CD4-positive, alpha-beta memory T cell (primary cell): Measurements from ENCODE around the gene MAK. TPM values are rescaled to one million over a fixed set of nuclear protein-coding genes. Genes with fewer than 3 reads are reported as not detected.
"Not testable (repeated sequence)": the region's sequence is repeated elsewhere in the genome, so short reads cannot be mapped to it uniquely, and the experiment has no call there.

Experiments
- CTCF ChIA-PET: fragments of 350-600 bp; sonication (Branson Sonifier 250); formaldehyde crosslinking; loops from one replicate; lab custom pipeline; 2021; ENCODE audit warnings: inconsistent platforms; ENCODE audit not compliant: partially characterized antibody; lab: Charles Lee
- POLR2A ChIA-PET: fragments of 350-600 bp; sonication (Branson Sonifier 250); formaldehyde crosslinking; loops from one replicate; lab custom pipeline; 2021; ENCODE audit not compliant: partially characterized antibody; lab: Charles Lee
- DNase-seq, 5 donors: peaks; one replicate each; pipeline versions ENCODE4 v3.0.0 to v3.0.0-alpha.2; 2020 to 2022; ENCODE audit warnings: mixed read lengths in 1 of 5
- H3K27ac ChIP-seq: one replicate; pipeline ENCODE4 v1.7.0; 2013; ENCODE audit warnings: low read depth, low read length
- H3K27me3 ChIP-seq: 2 replicates; pipeline ENCODE4 v1.7.0; 2013; ENCODE audit warnings: mild to moderate bottlenecking, low read length, moderate library complexity; ENCODE audit not compliant: insufficient read depth
- H3K36me3 ChIP-seq: 2 replicates; pipeline ENCODE4 v1.7.0; 2013; ENCODE audit warnings: mild to moderate bottlenecking, low read length, moderate library complexity; ENCODE audit not compliant: insufficient read depth
- H3K4me1 ChIP-seq: 2 replicates; pipeline ENCODE4 v1.7.0; 2013; ENCODE audit warnings: mild to moderate bottlenecking, low read length, moderate library complexity; ENCODE audit not compliant: insufficient read depth
- H3K4me3 ChIP-seq, 2 donors: one replicate each; pipeline ENCODE4 v1.7.0; 2013; ENCODE audit warnings: low read length in 2 of 2, mild to moderate bottlenecking in 1 of 2
- H3K9me3 ChIP-seq, 2 donors: one replicate each; pipeline ENCODE4 v1.7.0; 2013; ENCODE audit warnings: low read length in 2 of 2, control low read depth in 1 of 2; ENCODE audit not compliant: control insufficient read depth in 1 of 2
- H3K27ac Mint-ChIP-seq, 7 donors: one replicate each; pipeline ENCODE4 v1.8.0; 2020 to 2021; ENCODE audit warnings: mixed read lengths in 7 of 7, mild to moderate bottlenecking in 6 of 7, inconsistent platforms in 3 of 7, moderate library complexity in 3 of 7
- H3K27me3 Mint-ChIP-seq, 2 donors: one replicate each; pipeline ENCODE4 v1.8.0; 2020 to 2021; ENCODE audit warnings: mixed read lengths in 2 of 2
- H3K36me3 Mint-ChIP-seq, 2 donors: one replicate each; pipeline ENCODE4 v1.8.0; 2020 to 2021; ENCODE audit warnings: mixed read lengths in 2 of 2, inconsistent platforms in 1 of 2, mild to moderate bottlenecking in 1 of 2
- H3K4me1 Mint-ChIP-seq, 4 donors: one replicate each; pipeline ENCODE4 v1.8.0; 2020 to 2021; ENCODE audit warnings: mixed read lengths in 4 of 4, mild to moderate bottlenecking in 1 of 4
- H3K4me3 Mint-ChIP-seq, 8 donors: one replicate each; pipeline ENCODE4 v1.8.0; 2020 to 2021; ENCODE audit warnings: mixed read lengths in 8 of 8, mild to moderate bottlenecking in 7 of 8, moderate library complexity in 6 of 8, inconsistent platforms in 3 of 8
- H3K9me3 Mint-ChIP-seq, 8 donors: one replicate each; pipeline ENCODE4 v1.8.0; 2020 to 2021; ENCODE audit warnings: mixed read lengths in 8 of 8, mild to moderate bottlenecking in 5 of 8, inconsistent platforms in 3 of 8, moderate library complexity in 1 of 8
- intact Hi-C: fragments of 100-400 bp; cut with micrococcal nuclease; formaldehyde crosslinking; loops from one replicate; pipeline ENCODE4 v1.15.1; 2023
- polyA plus RNA-seq, 2 donors: library from polyadenylated mRNA; unstranded; fragments of 300-500 nt; fragmentation: Illumina TruSeq; gene quantifications; one replicate each; pipeline ENCODE4 v1.2.3, GENCODE V29; 2021
- total RNA-seq, 2 experiments: library from RNA; stranded (reverse); gene quantifications; one replicate each; pipeline ENCODE4 v1.2.3, GENCODE V29; 2021

MAK gene
- total and polyA plus RNA-seq, 4 experiments from 2014 or later: 0.14 TPM; not detected in 3

GRCh38 chr6:10854922-10855632, 16.7 kb upstream of the MAK start:
- Mint-ChIP-seq H3K27me3 (peaks cover 2 to 3% of the 10 kb centered on the region in 2 donors), H3K36me3 (peaks cover 5 to 7% of the 10 kb centered on the region in 2 donors), H3K4me3 (no peak overlapping the region), H3K9me3 (peaks cover 0 to 30% (median 18%) of the 10 kb centered on the region in 8 donors), H3K27ac (peak overlapping the region in 1 of 7 donors; percentile 73), H3K4me1 (peaks cover 0 to 3% (median under 1%) of the 10 kb centered on the region in 4 donors)
- intact Hi-C loops: no loop called here
- ChIA-PET CTCF (no interaction called here), POLR2A (no interaction called here)
- Histone ChIP-seq H3K27me3 (no peaks in the 10 kb centered on the region), H3K9me3 (no peaks in the 10 kb centered on the region), H3K27ac (no peak overlapping the region), H3K4me1 (no peaks in the 10 kb centered on the region), H3K36me3 (no peaks in the 10 kb centered on the region), H3K4me3 (no peak overlapping the region)
- no peak for DNase-seq

- H3K4me1 Mint-ChIP-seq, POLR2A ChIA-PET, H3K36me3 Mint-ChIP-seq, H3K4me3 ChIP-seq, H3K4me3 Mint-ChIP-seq, H3K36me3 ChIP-seq, H3K27ac ChIP-seq, DNase-seq, H3K9me3 ChIP-seq, H3K27me3 ChIP-seq, H3K4me1 ChIP-seq, intact Hi-C loops, CTCF ChIA-PET: not testable (repeated sequence)
- peaks cover 2 to 10% of the 10 kb centered on the region in 2 donors for H3K27me3 Mint-ChIP-seq
- peak overlapping the region in 1 of 7 donors; percentile 29 for H3K27ac Mint-ChIP-seq
- H3K9me3 Mint-ChIP-seq: peaks cover 0 to 30% (median 18%) of the 10 kb centered on the region in 8 donors
These were observed 15.5 kb upstream of the MAK start for GRCh38 chr6:10853849-10854300.

- peaks cover 0 to 3% (median under 1%) of the 10 kb centered on the region in 4 donors for H3K4me1 Mint-ChIP-seq
- no peak for DNase-seq
- H3K4me3 Mint-ChIP-seq: no peak overlapping the region
- no peak overlapping the region for H3K27ac Mint-ChIP-seq
- Histone ChIP-seq H3K27ac (no peak overlapping the region), H3K4me1 (no peaks in the 10 kb centered on the region), H3K27me3 (no peaks in the 10 kb centered on the region), H3K36me3 (no peaks in the 10 kb centered on the region), H3K4me3 (no peak overlapping the region), H3K9me3 (no peaks in the 10 kb centered on the region)
- peaks cover 0 to 30% (median 18%) of the 10 kb centered on the region in 8 donors for H3K9me3 Mint-ChIP-seq
- POLR2A ChIA-PET: no interaction called here
- CTCF ChIA-PET: no interaction called here
- H3K36me3 Mint-ChIP-seq: peaks cover 5 to 7% of the 10 kb centered on the region in 2 donors
- intact Hi-C loops: no loop called here
- H3K27me3 Mint-ChIP-seq: peaks cover 3 to 10% of the 10 kb centered on the region in 2 donors
These were observed 14.1 kb upstream of the MAK start for GRCh38 chr6:10852361-10852960.

GRCh38 chr6:10850728-10851127, 12.4 kb upstream of the MAK start:
- Histone ChIP-seq H3K4me3 (no peak overlapping the region), H3K36me3 (no peaks in the 10 kb centered on the region), H3K9me3 (no peaks in the 10 kb centered on the region), H3K27me3 (no peaks in the 10 kb centered on the region), H3K4me1 (no peaks in the 10 kb centered on the region), H3K27ac (no peak overlapping the region)
- CTCF ChIA-PET: no interaction called here
- POLR2A ChIA-PET: no interaction called here
- no peak for DNase-seq
- peaks cover 0 to 3% (median under 1%) of the 10 kb centered on the region in 4 donors for H3K4me1 Mint-ChIP-seq
- H3K27me3 Mint-ChIP-seq: peaks cover 1 to 13% of the 10 kb centered on the region in 2 donors
- no peak overlapping the region for H3K27ac Mint-ChIP-seq
- peaks cover 5 to 7% of the 10 kb centered on the region in 2 donors for H3K36me3 Mint-ChIP-seq
- intact Hi-C loops: no loop called here
- no peak overlapping the region for H3K4me3 Mint-ChIP-seq
- peaks cover 0 to 28% (median 18%) of the 10 kb centered on the region in 8 donors for H3K9me3 Mint-ChIP-seq

- Histone ChIP-seq H3K27me3 (no peaks in the 10 kb centered on the region), H3K27ac (no peak overlapping the region), H3K4me3 (no peak overlapping the region), H3K36me3 (no peaks in the 10 kb centered on the region), H3K4me1 (no peaks in the 10 kb centered on the region), H3K9me3 (no peaks in the 10 kb centered on the region)
- Mint-ChIP-seq H3K27ac (no peak overlapping the region), H3K4me1 (peaks cover 0 to under 1% (median 0%) of the 10 kb centered on the region in 4 donors), H3K36me3 (peaks cover 5 to 7% of the 10 kb centered on the region in 2 donors), H3K9me3 (peaks cover 0 to 23% (median 15%) of the 10 kb centered on the region in 8 donors), H3K4me3 (no peak overlapping the region), H3K27me3 (peaks cover 1 to 13% of the 10 kb centered on the region in 2 donors)
- CTCF ChIA-PET: interaction anchor here (0.7 kb wide), 1 partner anchor 15 kb away, joined by 3 read pairs; no protein-coding TSS in a partner anchor
- POLR2A ChIA-PET: no interaction called here
- no peak for DNase-seq
- intact Hi-C loops: no loop called here
These were observed 11.6 kb upstream of the MAK start for GRCh38 chr6:10849901-10850300.

GRCh38 chr6:10847684-10848083, 9.3 kb upstream of the MAK start:
- Histone ChIP-seq H3K4me1 (no peaks in the 10 kb centered on the region), H3K36me3 (no peaks in the 10 kb centered on the region), H3K4me3 (no peak overlapping the region), H3K27me3 (no peaks in the 10 kb centered on the region), H3K27ac (no peak overlapping the region), H3K9me3 (no peaks in the 10 kb centered on the region)
- intact Hi-C loops: no loop called here
- Mint-ChIP-seq H3K27ac (no peak overlapping the region), H3K27me3 (peaks cover 6 to 15% of the 10 kb centered on the region in 2 donors), H3K9me3 (peaks cover 0 to 5% (median 0%) of the 10 kb centered on the region in 8 donors), H3K4me1 (no peaks in the 10 kb centered on the region), H3K4me3 (no peak overlapping the region), H3K36me3 (peaks cover 0 to 4% of the 10 kb centered on the region in 2 donors)
- POLR2A ChIA-PET: no interaction called here
- CTCF ChIA-PET: no interaction called here
- DNase-seq: no peak

- Histone ChIP-seq H3K4me1 (peaks cover 7% of the 10 kb centered on the region), H3K4me3 (no peak overlapping the region), H3K27me3 (peaks cover 11% of the 10 kb centered on the region), H3K36me3 (no peaks in the 10 kb centered on the region), H3K9me3 (no peaks in the 10 kb centered on the region), H3K27ac (no peak overlapping the region)
- H3K36me3 Mint-ChIP-seq: no peaks in the 10 kb centered on the region
- CTCF ChIA-PET: no interaction called here
- no peak overlapping the region for H3K4me3 Mint-ChIP-seq
- POLR2A ChIA-PET: no interaction called here
- DNase-seq: no peak
- peaks cover 0 to 5% (median 0%) of the 10 kb centered on the region in 8 donors for H3K9me3 Mint-ChIP-seq
- peaks cover 24 to 27% of the 10 kb centered on the region in 2 donors for H3K27me3 Mint-ChIP-seq
- no peak overlapping the region for H3K27ac Mint-ChIP-seq
- intact Hi-C loops: no loop called here
- peaks cover 5 to 8% (median 7%) of the 10 kb centered on the region in 4 donors for H3K4me1 Mint-ChIP-seq
These were observed 5.2 kb upstream of the MAK start for GRCh38 chr6:10843554-10843953.
